OCI-LY7 (cell line): ENCODE results near the gene TEDC1.

ENCODE experiments used
- CTCF ChIP-seq: fragments of 200-600 bp; sonication (generic); conservative IDR thresholded peaks from 2 replicates; pipeline ENCODE4 v1.5.1; 2014; ENCODE audit warnings: mild to moderate bottlenecking, antibody characterized with exemption, low read length, moderate library complexity, mixed read lengths
- EZH2phosphoT487 ChIP-seq: fragments of 200-600 bp; sonication (generic); IDR thresholded peaks from 2 replicates; pipeline ENCODE4 v1.6.1; 2018; ENCODE audit warnings: low read depth, borderline replicate concordance, mild to moderate bottlenecking, mixed run types, antibody characterized with exemption, low read length, moderate library complexity, mixed read lengths

DNA sequence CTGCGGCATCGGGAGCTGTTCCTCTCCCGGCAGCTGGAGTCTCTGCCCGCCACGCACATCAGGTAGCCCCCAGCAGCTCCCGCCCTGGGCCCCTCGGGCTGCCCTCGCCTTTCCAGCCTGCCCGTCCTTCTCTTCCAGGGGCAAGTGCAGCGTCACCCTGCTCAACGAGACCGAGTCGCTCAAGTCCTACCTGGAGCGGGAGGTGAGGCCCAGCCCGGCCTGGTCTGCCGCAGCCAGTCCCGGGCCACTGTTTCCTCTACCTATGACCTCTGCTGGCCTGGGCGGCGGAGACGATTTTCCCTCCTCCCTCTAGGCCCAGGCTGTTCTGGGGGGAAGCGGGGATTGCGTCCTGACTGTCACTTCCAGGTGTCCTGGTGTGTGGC lies 40.9 kb upstream of the TEDC1 start:
- TF ChIP-seq CTCF (no peak), EZH2phosphoT487 (no peak)
